K562 (cell line): ENCODE data around the gene ABCA13. TPM values are rescaled to one million over a fixed set of nuclear protein-coding genes. Genes with fewer than 3 reads are reported as not detected.

ENCODE experiments used
- ATAC-seq: fragments of 200-7000 bp; cut with Tn5 transposase; 3 replicates; pipeline ENCODE4 v1.9.1; 2020; ENCODE audit warnings: moderate library complexity
- BruUV-seq: library from RNA; stranded (reverse); fragments of 400-500 nt; replicated peaks from 2 replicates; lab custom pipeline; 2021; lab: Mats Ljungman, UMichigan
- CTCF ChIA-PET: fragments of 300-600 bp; formaldehyde crosslinking; extraction: SDS; loops from one replicate; lab custom pipeline; 2021; ENCODE audit warnings: low intra/inter-chr PET ratio; lab: Yijun Ruan, JAX
- POLR2A ChIA-PET: fragments of 300-600, 350-650 bp; sonication (Branson Sonifier 250); formaldehyde crosslinking; extraction: SDS; loops from one replicate; lab custom pipeline; 2021; ENCODE audit warnings: antibody characterized with exemption, inconsistent platforms; lab: Yijun Ruan, JAX
- DNase-seq, 4 experiments: peaks; one replicate each; pipeline versions ENCODE4 v3.0.0 to v3.0.0-alpha.2; 2011 to 2018; ENCODE audit warnings: low spot score in 3 of 4, mixed read lengths in 3 of 4; ENCODE audit errors: extremely low read depth in 1 of 4
- FAIRE-seq: peaks from 2 replicates; lab custom pipeline; 2011; peaks lifted over from hg19 to GRCh38; lab: Jason Lieb, UNC
- H2AFZ ChIP-seq: 2 replicates; pipeline ENCODE4 v1.6.0; 2011; ENCODE audit warnings: low read depth, low read length, control low read depth, inconsistent platforms
- H3K27ac ChIP-seq: fragments of 200-600 bp; 3 replicates; pipeline ENCODE4 v1.8.0; 2011; ENCODE audit warnings: low read depth, mild to moderate bottlenecking, control low read depth, inconsistent platforms, low read length, moderate library complexity, mixed read lengths; ENCODE audit errors: extremely low read depth
- H3K27me3 ChIP-seq, 2 experiments: fragments of 300-600 bp in 1 of 2; 2 replicates in 1 of 2; 3 replicates in 1 of 2; pipeline versions ENCODE4 v1.6.0 to v1.8.0; 2011; ENCODE audit warnings: inconsistent platforms in 2 of 2, low read length in 2 of 2, mild to moderate bottlenecking in 1 of 2, mixed read lengths in 1 of 2, moderate library complexity in 1 of 2; ENCODE audit not compliant: control insufficient read depth in 2 of 2, insufficient read depth in 2 of 2
- H3K36me3 ChIP-seq: fragments of 300-600 bp; 3 replicates; pipeline ENCODE4 v1.8.0; 2011; ENCODE audit warnings: mild to moderate bottlenecking, low read length, inconsistent platforms; ENCODE audit not compliant: control insufficient read depth, insufficient read depth
- H3K4me1 ChIP-seq, 2 experiments: fragments of 200-600 bp in 1 of 2; replicated peaks in 1 of 2; 2 replicates in 1 of 2; 3 replicates in 1 of 2; pipeline versions ENCODE4 v1.5.1 to v1.8.0; 2011; ENCODE audit warnings: inconsistent platforms in 2 of 2, low read length in 2 of 2, mild to moderate bottlenecking in 1 of 2, mixed read lengths in 1 of 2, moderate library complexity in 1 of 2; ENCODE audit not compliant: control insufficient read depth in 2 of 2, insufficient read depth in 2 of 2
- H3K4me2 ChIP-seq: 2 replicates; pipeline ENCODE4 v1.6.1; 2011; ENCODE audit warnings: low read length, control low read depth, inconsistent platforms, mixed read lengths; ENCODE audit not compliant: insufficient read depth
- H3K4me3 ChIP-seq: fragments of 200-600 bp; sonication (generic), shearing (Covaris generic); 2 replicates; pipeline ENCODE4 v1.5.1; 2016; ENCODE audit warnings: control low read depth, inconsistent platforms
- H3K79me2 ChIP-seq: fragments of 200-600 bp; 3 replicates; pipeline ENCODE4 v1.8.0; 2011; ENCODE audit warnings: low read length, inconsistent platforms; ENCODE audit not compliant: control insufficient read depth, insufficient read depth
- H3K9ac ChIP-seq, 2 experiments: 2 replicates each; pipeline versions ENCODE4 v1.6.0 to v1.6.1; 2011; ENCODE audit warnings: low read depth in 2 of 2, low read length in 2 of 2, control low read depth in 1 of 2, inconsistent platforms in 1 of 2, mild to moderate bottlenecking in 1 of 2, mixed read lengths in 1 of 2; ENCODE audit not compliant: insufficient read depth in 1 of 2
- H3K9me1 ChIP-seq: one replicate; pipeline ENCODE4 v1.6.0; 2011; ENCODE audit warnings: inconsistent platforms, mild to moderate bottlenecking, low read length, moderate library complexity; ENCODE audit not compliant: control insufficient read depth, insufficient read depth
- H3K9me3 ChIP-seq: replicated peaks from 2 replicates; pipeline ENCODE4 v1.5.1; 2011; ENCODE audit warnings: low read depth, low read length, inconsistent platforms; ENCODE audit not compliant: control insufficient read depth, insufficient read depth
- H4K20me1 ChIP-seq: replicated peaks from 2 replicates; pipeline ENCODE4 v1.6.1; 2011; ENCODE audit warnings: low read length, inconsistent platforms, mixed read lengths; ENCODE audit not compliant: control insufficient read depth, insufficient read depth
- CBX2 ChIP-seq: fragments of 200-600 bp; sonication (generic); IDR thresholded peaks from one replicate; pipeline ENCODE4 v1.6.1; 2012; ENCODE audit warnings: mild to moderate bottlenecking, low read length, inconsistent platforms; ENCODE audit not compliant: insufficient read depth, poor library complexity, severe bottlenecking
- ZKSCAN3 ChIP-seq: fragments of 250-450 bp; sonication (Bioruptor Pico); IDR thresholded peaks from 2 replicates; pipeline ENCODE4 v1.4.0; 2020
- WGBS: fragments of 100-300 bp; shearing (Covaris generic); methylation state at CpG from one replicate; pipeline ENCODE4 v1.1.6; 2016; ENCODE audit warnings: low coverage, mixed read lengths; ENCODE audit not compliant: insufficient coverage; ENCODE audit errors: missing lambda C conversion rate; 5-methylcytosine and 5-hydroxymethylcytosine counted together
- in situ Hi-C: fragments of 300-500 bp; cut with MboI; formaldehyde crosslinking; loops from 4 replicates; pipeline ENCODE4 v1.15.0; 2018; ENCODE audit warnings: inconsistent platforms, mixed read lengths
- intact Hi-C: fragments of 100-400 bp; cut with micrococcal nuclease; formaldehyde crosslinking; loops from 2 replicates; pipeline ENCODE4 v1.14.2; 2022
- polyA plus RNA-seq, 8 experiments: library from polyadenylated mRNA; depleted of rRNA in 4 of 8; stranded (reverse) in 5 of 8; unstranded in 3 of 8; fragments of >200 nt; fragmentation: Nextera tagmentation in 2 of 8; fragmentation: Illumina TruSeq in 1 of 8; extraction: Ambion mirVana in 2 of 8; extraction: Trizol in 1 of 8; gene quantifications; 2 replicates each; pipeline versions ENCODE4 v1.2.1 to v1.2.3, GENCODE V29; 2011 to 2014; ENCODE audit warnings: inconsistent platforms in 1 of 8, missing spikeins in 1 of 8
- total RNA-seq, 7 experiments: library from RNA; depleted of rRNA in 6 of 7; stranded (reverse); fragments of >200 nt in 6 of 7; fragmentation: Illumina TruSeq in 2 of 7; extraction: Trizol in 2 of 7; gene quantifications; 2 replicates each; pipeline versions ENCODE4 v1.2.1 to v1.2.3, GENCODE V29; 2011 to 2021; ENCODE audit warnings: low replicate concordance in 1 of 7
- TF ChIP-seq, protein P1 (sequence below): fragments of 450-650 bp; IDR thresholded peaks from one replicate; pipeline ENCODE4 v1.6.1; 2018; ENCODE audit warnings: mild to moderate bottlenecking, moderate library complexity; ENCODE audit not compliant: partially characterized antibody
- TF ChIP-seq, protein P2 (sequence below): fragments of 450-650 bp; IDR thresholded peaks from 2 replicates; pipeline ENCODE4 v1.6.1; 2016
- TF ChIP-seq, protein P3 (sequence below): fragments of 250-450 bp; sonication (Bioruptor Pico); IDR thresholded peaks from 2 replicates; pipeline ENCODE4 v1.4.0; 2020; ENCODE audit warnings: mild to moderate bottlenecking
- TF ChIP-seq, protein P4 (sequence below): sonication (generic); formaldehyde crosslinking; IDR thresholded peaks from 2 replicates; pipeline ENCODE4 v1.8.0; 2022; ENCODE audit warnings: mild to moderate bottlenecking, missing genetic modification reagents
- TF ChIP-seq, protein P5 (sequence below): fragments of 150-350 bp; IDR thresholded peaks from 2 replicates; pipeline ENCODE4 v1.6.1; 2014; ENCODE audit warnings: low read depth, mild to moderate bottlenecking, low read length, borderline replicate concordance
- TF ChIP-seq, protein P6 (sequence below): sonication (generic); formaldehyde crosslinking; IDR thresholded peaks from 2 replicates; pipeline ENCODE4 v1.9.0; 2022; ENCODE audit warnings: mild to moderate bottlenecking, missing genetic modification reagents
- TF ChIP-seq, protein P7 (sequence below): fragments of 450-650 bp; IDR thresholded peaks from 2 replicates; pipeline ENCODE4 v1.6.1; 2017; ENCODE audit warnings: mild to moderate bottlenecking, moderate library complexity

Gene ABCA13
- total and polyA plus RNA-seq, 9 of the 15 experiments (the other 6 are each of a cell fraction or from before 2014, with no cell fraction given), result 0.14 to 1.5 (median 0.38) TPM

DNA sequence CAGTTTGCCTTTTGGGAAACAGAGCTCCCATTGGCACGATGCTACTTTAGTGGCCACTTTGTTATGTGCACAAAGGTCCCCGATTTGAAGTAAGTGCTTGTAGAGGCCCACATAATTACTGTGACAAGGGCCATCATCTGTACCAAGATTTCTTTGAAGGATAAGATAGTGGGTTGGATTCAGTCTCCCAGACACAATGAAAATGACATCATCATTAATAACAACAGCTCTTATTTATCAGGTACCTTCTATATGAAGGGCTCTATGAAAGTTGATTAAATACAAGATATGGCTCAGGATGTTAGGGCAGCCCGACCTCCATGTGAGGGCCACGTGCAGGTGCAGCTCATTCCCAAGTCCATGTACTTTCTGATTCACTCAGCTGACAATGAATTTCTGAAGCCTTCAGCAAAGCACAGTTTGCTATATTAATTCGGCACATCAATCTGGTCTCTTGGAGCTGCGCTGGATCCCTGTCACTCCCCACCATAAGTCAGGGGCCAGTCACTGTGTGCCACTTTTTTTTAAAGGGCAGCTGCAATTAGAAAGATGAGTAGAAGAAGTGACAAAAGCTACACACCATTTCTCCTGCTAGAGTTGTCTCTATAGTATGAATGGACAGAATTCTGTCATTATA is 140.3 kb downstream of the ABCA13 start:
- H3K9me1 ChIP-seq, result no peaks in the 10 kb centered on the region
- FAIRE-seq (no peak), ATAC-seq (no peak), DNase-seq (no peak)
- H3K4me1 ChIP-seq, result no peaks in the 10 kb centered on the region
- no peak overlapping the region for H3K27ac ChIP-seq
- H3K27me3 ChIP-seq, result no peaks in the 10 kb centered on the region
- intact Hi-C loops, result no loop called here
- H2AFZ ChIP-seq, result no peak overlapping the region
- no peak overlapping the region for H3K4me3 ChIP-seq
- no peaks in the 10 kb centered on the region for H3K36me3 ChIP-seq
- H3K79me2 ChIP-seq, result no peaks in the 10 kb centered on the region
- no peaks in the 10 kb centered on the region for H3K9me3 ChIP-seq
- ChIA-PET POLR2A (no interaction called here), CTCF (interaction anchor here (0.6 kb wide), 1 partner anchor 245 kb away, joined by 3 read pairs; no protein-coding TSS in a partner anchor)
- no peak overlapping the region for H3K9ac ChIP-seq
- no TSS peak for BruUV-seq
- in situ Hi-C loops, result no loop called here
- no peaks in the 10 kb centered on the region for H4K20me1 ChIP-seq
- no peak overlapping the region for H3K4me2 ChIP-seq
- WGBS, result 1% methylated on average over 6 of the region's 6 CpGs
- TF ChIP-seq CBX2 (no peak), ZKSCAN3 (CRISPR knock-in tag) (no peak)
- TF ChIP-seq, protein P1, sequence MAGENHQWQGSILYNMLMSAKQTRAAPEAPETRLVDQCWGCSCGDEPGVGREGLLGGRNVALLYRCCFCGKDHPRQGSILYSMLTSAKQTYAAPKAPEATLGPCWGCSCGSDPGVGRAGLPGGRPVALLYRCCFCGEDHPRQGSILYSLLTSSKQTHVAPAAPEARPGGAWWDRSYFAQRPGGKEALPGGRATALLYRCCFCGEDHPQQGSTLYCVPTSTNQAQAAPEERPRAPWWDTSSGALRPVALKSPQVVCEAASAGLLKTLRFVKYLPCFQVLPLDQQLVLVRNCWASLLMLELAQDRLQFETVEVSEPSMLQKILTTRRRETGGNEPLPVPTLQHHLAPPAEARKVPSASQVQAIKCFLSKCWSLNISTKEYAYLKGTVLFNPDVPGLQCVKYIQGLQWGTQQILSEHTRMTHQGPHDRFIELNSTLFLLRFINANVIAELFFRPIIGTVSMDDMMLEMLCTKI, result no peak
- TF ChIP-seq, protein P2, sequence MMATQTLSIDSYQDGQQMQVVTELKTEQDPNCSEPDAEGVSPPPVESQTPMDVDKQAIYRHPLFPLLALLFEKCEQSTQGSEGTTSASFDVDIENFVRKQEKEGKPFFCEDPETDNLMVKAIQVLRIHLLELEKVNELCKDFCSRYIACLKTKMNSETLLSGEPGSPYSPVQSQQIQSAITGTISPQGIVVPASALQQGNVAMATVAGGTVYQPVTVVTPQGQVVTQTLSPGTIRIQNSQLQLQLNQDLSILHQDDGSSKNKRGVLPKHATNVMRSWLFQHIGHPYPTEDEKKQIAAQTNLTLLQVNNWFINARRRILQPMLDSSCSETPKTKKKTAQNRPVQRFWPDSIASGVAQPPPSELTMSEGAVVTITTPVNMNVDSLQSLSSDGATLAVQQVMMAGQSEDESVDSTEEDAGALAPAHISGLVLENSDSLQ, result no peak
- TF ChIP-seq, protein P3, sequence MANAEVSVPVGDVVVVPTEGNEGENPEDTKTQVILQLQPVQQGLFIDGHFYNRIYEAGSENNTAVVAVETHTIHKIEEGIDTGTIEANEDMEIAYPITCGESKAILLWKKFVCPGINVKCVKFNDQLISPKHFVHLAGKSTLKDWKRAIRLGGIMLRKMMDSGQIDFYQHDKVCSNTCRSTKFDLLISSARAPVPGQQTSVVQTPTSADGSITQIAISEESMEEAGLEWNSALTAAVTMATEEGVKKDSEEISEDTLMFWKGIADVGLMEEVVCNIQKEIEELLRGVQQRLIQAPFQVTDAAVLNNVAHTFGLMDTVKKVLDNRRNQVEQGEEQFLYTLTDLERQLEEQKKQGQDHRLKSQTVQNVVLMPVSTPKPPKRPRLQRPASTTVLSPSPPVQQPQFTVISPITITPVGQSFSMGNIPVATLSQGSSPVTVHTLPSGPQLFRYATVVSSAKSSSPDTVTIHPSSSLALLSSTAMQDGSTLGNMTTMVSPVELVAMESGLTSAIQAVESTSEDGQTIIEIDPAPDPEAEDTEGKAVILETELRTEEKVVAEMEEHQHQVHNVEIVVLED (CRISPR knock-in tag), result no peak
- TF ChIP-seq, protein P4, sequence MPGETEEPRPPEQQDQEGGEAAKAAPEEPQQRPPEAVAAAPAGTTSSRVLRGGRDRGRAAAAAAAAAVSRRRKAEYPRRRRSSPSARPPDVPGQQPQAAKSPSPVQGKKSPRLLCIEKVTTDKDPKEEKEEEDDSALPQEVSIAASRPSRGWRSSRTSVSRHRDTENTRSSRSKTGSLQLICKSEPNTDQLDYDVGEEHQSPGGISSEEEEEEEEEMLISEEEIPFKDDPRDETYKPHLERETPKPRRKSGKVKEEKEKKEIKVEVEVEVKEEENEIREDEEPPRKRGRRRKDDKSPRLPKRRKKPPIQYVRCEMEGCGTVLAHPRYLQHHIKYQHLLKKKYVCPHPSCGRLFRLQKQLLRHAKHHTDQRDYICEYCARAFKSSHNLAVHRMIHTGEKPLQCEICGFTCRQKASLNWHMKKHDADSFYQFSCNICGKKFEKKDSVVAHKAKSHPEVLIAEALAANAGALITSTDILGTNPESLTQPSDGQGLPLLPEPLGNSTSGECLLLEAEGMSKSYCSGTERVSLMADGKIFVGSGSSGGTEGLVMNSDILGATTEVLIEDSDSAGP (CRISPR knock-in tag), result no peak
- TF ChIP-seq, protein P5, sequence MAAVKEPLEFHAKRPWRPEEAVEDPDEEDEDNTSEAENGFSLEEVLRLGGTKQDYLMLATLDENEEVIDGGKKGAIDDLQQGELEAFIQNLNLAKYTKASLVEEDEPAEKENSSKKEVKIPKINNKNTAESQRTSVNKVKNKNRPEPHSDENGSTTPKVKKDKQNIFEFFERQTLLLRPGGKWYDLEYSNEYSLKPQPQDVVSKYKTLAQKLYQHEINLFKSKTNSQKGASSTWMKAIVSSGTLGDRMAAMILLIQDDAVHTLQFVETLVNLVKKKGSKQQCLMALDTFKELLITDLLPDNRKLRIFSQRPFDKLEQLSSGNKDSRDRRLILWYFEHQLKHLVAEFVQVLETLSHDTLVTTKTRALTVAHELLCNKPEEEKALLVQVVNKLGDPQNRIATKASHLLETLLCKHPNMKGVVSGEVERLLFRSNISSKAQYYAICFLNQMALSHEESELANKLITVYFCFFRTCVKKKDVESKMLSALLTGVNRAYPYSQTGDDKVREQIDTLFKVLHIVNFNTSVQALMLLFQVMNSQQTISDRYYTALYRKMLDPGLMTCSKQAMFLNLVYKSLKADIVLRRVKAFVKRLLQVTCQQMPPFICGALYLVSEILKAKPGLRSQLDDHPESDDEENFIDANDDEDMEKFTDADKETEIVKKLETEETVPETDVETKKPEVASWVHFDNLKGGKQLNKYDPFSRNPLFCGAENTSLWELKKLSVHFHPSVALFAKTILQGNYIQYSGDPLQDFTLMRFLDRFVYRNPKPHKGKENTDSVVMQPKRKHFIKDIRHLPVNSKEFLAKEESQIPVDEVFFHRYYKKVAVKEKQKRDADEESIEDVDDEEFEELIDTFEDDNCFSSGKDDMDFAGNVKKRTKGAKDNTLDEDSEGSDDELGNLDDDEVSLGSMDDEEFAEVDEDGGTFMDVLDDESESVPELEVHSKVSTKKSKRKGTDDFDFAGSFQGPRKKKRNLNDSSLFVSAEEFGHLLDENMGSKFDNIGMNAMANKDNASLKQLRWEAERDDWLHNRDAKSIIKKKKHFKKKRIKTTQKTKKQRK, result no peak
- TF ChIP-seq, protein P6, sequence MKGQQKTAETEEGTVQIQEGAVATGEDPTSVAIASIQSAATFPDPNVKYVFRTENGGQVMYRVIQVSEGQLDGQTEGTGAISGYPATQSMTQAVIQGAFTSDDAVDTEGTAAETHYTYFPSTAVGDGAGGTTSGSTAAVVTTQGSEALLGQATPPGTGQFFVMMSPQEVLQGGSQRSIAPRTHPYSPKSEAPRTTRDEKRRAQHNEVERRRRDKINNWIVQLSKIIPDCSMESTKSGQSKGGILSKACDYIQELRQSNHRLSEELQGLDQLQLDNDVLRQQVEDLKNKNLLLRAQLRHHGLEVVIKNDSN, result no peak
- TF ChIP-seq, protein P7, sequence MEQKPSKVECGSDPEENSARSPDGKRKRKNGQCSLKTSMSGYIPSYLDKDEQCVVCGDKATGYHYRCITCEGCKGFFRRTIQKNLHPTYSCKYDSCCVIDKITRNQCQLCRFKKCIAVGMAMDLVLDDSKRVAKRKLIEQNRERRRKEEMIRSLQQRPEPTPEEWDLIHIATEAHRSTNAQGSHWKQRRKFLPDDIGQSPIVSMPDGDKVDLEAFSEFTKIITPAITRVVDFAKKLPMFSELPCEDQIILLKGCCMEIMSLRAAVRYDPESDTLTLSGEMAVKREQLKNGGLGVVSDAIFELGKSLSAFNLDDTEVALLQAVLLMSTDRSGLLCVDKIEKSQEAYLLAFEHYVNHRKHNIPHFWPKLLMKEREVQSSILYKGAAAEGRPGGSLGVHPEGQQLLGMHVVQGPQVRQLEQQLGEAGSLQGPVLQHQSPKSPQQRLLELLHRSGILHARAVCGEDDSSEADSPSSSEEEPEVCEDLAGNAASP, result no peak
